ENCODE results near the gene ITPR3. TPM values are rescaled to one million over a fixed set of nuclear protein-coding genes. Genes with fewer than 3 reads are reported as not detected.

The ITPR3 gene
- total and polyA plus RNA-seq, 2 of the 13 experiments (the other 11 are each of a cell fraction or from before 2014, with no cell fraction given) = 3.8 to 21.4 TPM

GRCh38 chr6:33621711-33622388, 728 bp downstream of the ITPR3 start (continued):
- TF ChIP-seq DRAP1 (CRISPR knock-in tag; IDR thresholded peaks at IDR 0.05) (no peak), ZNF605 (CRISPR knock-in tag; IDR thresholded peaks at IDR 0.05) (no peak), SUZ12 (IDR thresholded peaks at IDR 0.05; ENCODE audit: low read depth, low read length) (no peak), SKI (IDR thresholded peaks at IDR 0.05; ENCODE audit: partially characterized antibody) (no peak), ZNF646 (CRISPR knock-in tag; IDR thresholded peaks at IDR 0.05) (no peak), BRD4 (CRISPR knock-in tag; IDR thresholded peaks at IDR 0.05) (no peak), HNF4A (CRISPR knock-in tag; IDR thresholded peaks at IDR 0.05) (no peak), ZSCAN25 (CRISPR knock-in tag; IDR thresholded peaks at IDR 0.05) (no peak), YEATS4 (CRISPR knock-in tag; IDR thresholded peaks at IDR 0.05; ENCODE audit: borderline replicate concordance) (0 out of 2 replicates have a peak, but pooled peaks have one; percentile 11), HNF4G (IDR thresholded peaks at IDR 0.05; ENCODE audit: borderline replicate concordance, low read depth, low read length) (no peak), HNF4G (CRISPR knock-in tag; IDR thresholded peaks at IDR 0.05; ENCODE audit: borderline replicate concordance, low read depth) (no peak), UBTF (CRISPR knock-in tag; IDR thresholded peaks at IDR 0.05) (no peak; the same call in 1 of the 2 replicates), ZNF329 (CRISPR knock-in tag; IDR thresholded peaks at IDR 0.05; ENCODE audit: low read depth) (no peak), ZNF12 (CRISPR knock-in tag; IDR thresholded peaks at IDR 0.05) (no peak), NFKB2 (CRISPR knock-in tag; IDR thresholded peaks at IDR 0.05; ENCODE audit: borderline replicate concordance) (no peak), MED13 (CRISPR knock-in tag; IDR thresholded peaks at IDR 0.05) (no peak), TFAP4 (IDR thresholded peaks at IDR 0.05; ENCODE audit: borderline replicate concordance, low read depth) (no peak), SMARCC2 (IDR thresholded peaks at IDR 0.05) (no peak), ZNF597 (CRISPR knock-in tag; IDR thresholded peaks at IDR 0.05) (no peak)

All from HepG2 (cell line).